ENCODE data around the gene DNM1L. TPM values are rescaled to one million over a fixed set of nuclear protein-coding genes. Genes with fewer than 3 reads are reported as not detected.

Gene DNM1L
- total RNA-seq, 2 experiments from 2014 or later: 61.1 to 102 TPM

- H3K27ac ChIP-seq (ENCODE audit: low read depth, low read length, poor library complexity, severe bottlenecking): peak overlapping the region; percentile 75
- H4K20me1 ChIP-seq (ENCODE audit: insufficient read depth, low read length): 0 out of 2 replicates have a peak, but pooled peaks cover 6% of the 10 kb centered on the region
- H3K9me2 ChIP-seq (ENCODE audit: insufficient read depth, low read length): no peaks in the 10 kb centered on the region
- intact Hi-C loops (cut with micrococcal nuclease; ENCODE audit: unreplicated experiment): loop anchor here (1.0 to 2.0 kb wide), 4 partner anchors 76 to 1267 kb away; partner anchors contain the start of genes ALG10 and DNM1L
- ChIA-PET POLR2A (interaction anchor here (0.7 to 2.1 kb wide), 14 partner anchors 9 to 1267 kb away, joined by 3 to 13 read pairs (median 4); partner anchors contain the start of gene ALG10), CTCF (ENCODE audit: unreplicated experiment) (interaction anchor here (0.6 to 2.0 kb wide), 13 partner anchors 9 to 1102 kb away, joined by 3 to 6 read pairs (median 4); no protein-coding TSS in a partner anchor)
- BruUV-seq (replicated peaks): no TSS peak
- TF ChIP-seq CTCF (conservative IDR thresholded peaks at IDR 0.05; ENCODE audit: low read length) (peak; percentile 92), EZH2phosphoT487 (IDR thresholded peaks at IDR 0.05; ENCODE audit: borderline replicate concordance, low read depth, low read length) (no peak)
- H3K4me1 ChIP-seq (ENCODE audit: insufficient read depth, low read length, poor library complexity, severe bottlenecking): peaks cover 22% of the 10 kb centered on the region
- peak overlapping the region; percentile 100 for H2AFZ ChIP-seq (ENCODE audit: low read length)
- H3K4me2 ChIP-seq (ENCODE audit: low read length): peak overlapping the region; percentile 87
- H3K9me3 ChIP-seq (ENCODE audit: low read length): no peaks in the 10 kb centered on the region
- H3K79me2 ChIP-seq (ENCODE audit: insufficient read depth, low read depth, low read length): peaks cover 31% of the 10 kb centered on the region
- H3K36me3 ChIP-seq (ENCODE audit: insufficient read depth, low read length): peaks cover 41% of the 10 kb centered on the region
- DNase-seq (ENCODE audit: low spot score): peak; percentile 91
- peak overlapping the region; percentile 85 for H3K4me3 ChIP-seq (ENCODE audit: low read depth, low read length, poor library complexity, severe bottlenecking)
Observed at GRCh38 chr12:32755051-32755653, 76.1 kb downstream of the DNM1L start.

GRCh38 chr12:32755654-32756475 is 76.8 kb downstream of the DNM1L start, which contains the start of gene YARS2:
Gene YARS2 (minus strand): TSS chr12:32755897. CDS start chr12:32755874, 23 bp downstream.
- peak within 1 kb of the TSS; percentile 75 for H3K27ac ChIP-seq (ENCODE audit: low read depth, low read length, poor library complexity, severe bottlenecking)
- H3K9me2 ChIP-seq (ENCODE audit: insufficient read depth, low read length): no peaks in the 10 kb centered on the region
- ChIA-PET CTCF (ENCODE audit: unreplicated experiment) (interaction anchor here (0.6 to 2.0 kb wide), 11 partner anchors 11 to 1103 kb away, joined by 3 to 6 read pairs (median 4); no protein-coding TSS in a partner anchor), POLR2A (interaction anchor here (0.5 to 2.1 kb wide), 20 partner anchors 10 to 1267 kb away, joined by 3 to 13 read pairs (median 4); partner anchors contain the start of gene ALG10)
- peaks cover 31% of the 10 kb centered on the region for H3K79me2 ChIP-seq (ENCODE audit: insufficient read depth, low read depth, low read length)
- H3K4me1 ChIP-seq (ENCODE audit: insufficient read depth, low read length, poor library complexity, severe bottlenecking): peaks cover 22% of the 10 kb centered on the region
- TSS peak; percentile 70 for BruUV-seq (replicated peaks)
- no peak for TF ChIP-seq EZH2phosphoT487 (IDR thresholded peaks at IDR 0.05; ENCODE audit: borderline replicate concordance, low read depth, low read length)
- TF ChIP-seq CTCF (conservative IDR thresholded peaks at IDR 0.05; ENCODE audit: low read length): peak; percentile 99
- intact Hi-C loops (cut with micrococcal nuclease; ENCODE audit: unreplicated experiment): loop anchor here (1.0 to 2.0 kb wide), 5 partner anchors 77 to 1266 kb away; partner anchors contain the start of genes ALG10 and DNM1L
- H3K36me3 ChIP-seq (ENCODE audit: insufficient read depth, low read length): peaks cover 33% of the 10 kb centered on the region
- H2AFZ ChIP-seq (ENCODE audit: low read length): peak within 1 kb of the TSS; percentile 100
- H3K4me2 ChIP-seq (ENCODE audit: low read length): peak within 1 kb of the TSS; percentile 97
- DNase-seq (ENCODE audit: low spot score): peak; percentile 99
- H4K20me1 ChIP-seq (ENCODE audit: insufficient read depth, low read length): 0 out of 2 replicates have a peak, but pooled peaks cover 6% of the 10 kb centered on the region
- no peaks in the 10 kb centered on the region for H3K9me3 ChIP-seq (ENCODE audit: low read length)
- peak within 1 kb of the TSS; percentile 85 for H3K4me3 ChIP-seq (ENCODE audit: low read depth, low read length, poor library complexity, severe bottlenecking)

Measured in OCI-LY7 (cell line).